HG03432 (cell line): ENCODE results near the gene GCHFR.

ENCODE experiments used
- ATAC-seq: cut with Tn5 transposase; IDR thresholded peaks from one replicate; pipeline ENCODE4 v1.9.1; 2021; ENCODE audit warnings: mild to moderate bottlenecking, moderate library complexity; ENCODE audit not compliant: unreplicated experiment

Gene GCHFR

DNA sequence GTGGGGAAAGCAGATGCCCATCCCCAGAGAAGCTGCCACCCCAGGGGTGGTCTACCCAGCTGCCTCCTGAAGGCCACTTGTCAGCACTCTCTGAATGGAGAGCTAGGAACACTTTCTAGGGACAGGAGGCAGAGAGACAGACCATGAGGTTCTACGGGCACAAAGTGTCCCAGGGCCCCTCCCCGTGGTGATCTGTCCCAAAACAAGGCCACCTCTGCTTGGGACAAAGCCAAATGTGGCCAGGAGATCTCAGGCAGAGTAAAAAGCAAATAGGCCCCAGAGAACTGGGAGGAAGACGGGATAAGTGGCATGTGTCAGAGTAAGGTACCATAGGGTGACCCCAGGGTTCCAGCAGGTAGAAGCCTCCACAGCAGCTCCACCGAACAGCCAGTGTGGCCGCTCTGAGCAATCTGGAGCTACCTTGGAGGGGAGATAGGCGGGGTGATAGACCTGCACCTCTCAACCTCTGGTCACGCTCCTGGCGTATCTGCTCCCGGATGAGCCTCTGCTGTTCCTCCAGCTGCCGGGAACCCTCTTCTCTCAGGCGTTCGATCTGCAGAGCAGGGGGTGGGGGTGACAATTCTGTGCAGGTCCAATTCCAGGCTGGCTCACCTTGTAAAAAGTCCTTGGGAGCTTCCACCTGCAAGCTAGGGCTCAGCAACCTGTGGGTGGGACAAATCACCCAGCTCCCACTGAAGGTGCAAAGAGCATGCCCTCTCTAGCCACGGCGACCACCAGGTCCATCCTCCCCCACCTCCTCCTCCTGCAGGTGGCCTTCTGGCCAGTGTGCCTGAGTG, 12.1 kb downstream of the GCHFR start:
- ATAC-seq, result no peak

- ATAC-seq, result no peak
These were observed 12.8 kb downstream of the GCHFR start for GRCh38 chr15:40776537-40777141.

DNA sequence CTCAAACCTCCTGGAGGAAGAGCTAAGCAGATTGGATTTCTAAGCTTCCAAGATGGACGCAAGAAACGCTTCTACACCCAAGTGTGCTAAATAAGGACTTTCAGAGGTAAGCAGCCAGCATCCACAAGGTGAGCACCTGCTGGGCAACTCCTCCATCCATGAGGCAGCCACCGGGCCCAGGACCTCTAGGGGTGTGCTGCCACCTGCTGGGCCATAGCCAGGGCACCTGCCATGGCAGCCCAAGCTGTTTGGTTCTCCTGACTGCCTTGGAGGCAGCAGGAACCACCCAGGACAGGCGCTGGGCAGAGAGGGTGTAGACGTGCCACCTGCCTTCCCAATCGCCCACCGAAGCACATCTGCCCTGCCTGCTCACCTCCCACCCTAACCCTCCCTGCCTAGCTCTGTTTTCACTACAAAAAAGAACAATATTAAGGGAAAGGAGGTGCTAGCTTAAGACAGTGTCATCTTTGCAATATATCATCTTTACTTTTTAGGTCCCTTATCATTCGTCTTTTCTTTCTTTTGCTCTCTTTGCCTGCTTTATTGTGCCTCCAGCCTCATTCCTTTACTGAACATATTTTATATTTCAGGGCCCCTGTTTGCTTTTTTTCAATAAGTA, 18.9 kb downstream of the GCHFR start:
- peak; percentile 79 for ATAC-seq

DNA sequence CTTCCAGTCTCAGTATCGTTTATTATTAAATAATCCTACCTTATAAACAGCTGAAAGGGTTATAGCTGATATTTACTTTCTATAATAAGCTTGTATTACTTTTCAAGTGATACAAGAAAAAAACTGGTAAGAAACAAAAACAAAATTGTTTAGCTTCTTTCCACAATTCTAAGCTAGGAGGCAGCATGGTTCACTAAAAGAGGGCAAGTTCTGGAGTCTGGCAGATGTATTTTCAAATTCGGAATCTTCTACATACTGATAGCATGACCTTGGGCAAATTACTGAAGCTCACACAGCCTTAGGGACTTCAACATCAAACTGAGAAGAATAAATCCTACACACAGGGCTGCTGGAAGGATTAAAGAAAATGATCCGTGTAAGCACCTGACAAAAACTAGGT, 21.3 kb downstream of the GCHFR start:
- no peak for ATAC-seq

DNA sequence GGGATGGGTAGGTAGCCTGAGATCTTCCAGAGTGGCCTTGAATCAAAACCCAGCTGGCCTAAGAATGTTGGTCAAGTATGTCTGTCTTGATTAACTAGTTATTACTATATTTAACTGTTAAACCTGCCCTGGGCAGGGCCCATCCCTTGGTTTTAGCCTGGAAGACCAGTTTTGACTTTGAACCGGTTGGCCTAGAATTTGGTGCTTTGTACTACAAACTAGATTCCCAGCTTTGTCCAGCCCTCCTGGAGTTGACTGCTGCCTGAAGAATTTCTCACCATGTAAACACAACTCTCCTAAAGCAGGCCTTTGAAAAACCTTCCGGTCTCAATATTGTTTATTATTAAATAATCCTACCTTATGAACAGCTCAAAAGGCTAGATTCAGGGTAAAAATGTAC, 21.9 kb downstream of the GCHFR start:
- ATAC-seq, result no peak

- ATAC-seq, result no peak
These were observed 23.5 kb downstream of the GCHFR start for GRCh38 chr15:40787344-40787841.

DNA sequence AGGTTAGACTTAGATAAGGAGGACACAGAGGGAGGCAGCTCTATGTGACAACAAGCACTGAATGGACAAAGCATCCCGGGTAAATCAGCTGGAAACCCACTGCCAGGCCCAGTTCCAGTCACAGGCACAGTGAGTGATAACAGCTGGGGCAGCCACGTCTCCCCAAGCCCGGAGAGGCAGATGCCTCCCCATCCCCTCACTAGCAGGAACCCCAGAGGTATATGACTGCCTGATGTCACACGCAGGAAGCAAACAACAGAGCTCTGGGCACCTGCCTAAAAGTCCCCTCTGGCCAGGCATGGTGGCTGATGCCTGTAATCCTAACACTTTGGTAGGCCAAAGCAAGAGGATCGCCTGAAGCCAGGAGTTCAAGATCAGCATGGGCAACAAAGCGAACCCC, 24.1 kb downstream of the GCHFR start:
- no peak for ATAC-seq

- ATAC-seq, result no peak
These were observed 25.3 kb downstream of the GCHFR start for GRCh38 chr15:40789119-40789518.

DNA sequence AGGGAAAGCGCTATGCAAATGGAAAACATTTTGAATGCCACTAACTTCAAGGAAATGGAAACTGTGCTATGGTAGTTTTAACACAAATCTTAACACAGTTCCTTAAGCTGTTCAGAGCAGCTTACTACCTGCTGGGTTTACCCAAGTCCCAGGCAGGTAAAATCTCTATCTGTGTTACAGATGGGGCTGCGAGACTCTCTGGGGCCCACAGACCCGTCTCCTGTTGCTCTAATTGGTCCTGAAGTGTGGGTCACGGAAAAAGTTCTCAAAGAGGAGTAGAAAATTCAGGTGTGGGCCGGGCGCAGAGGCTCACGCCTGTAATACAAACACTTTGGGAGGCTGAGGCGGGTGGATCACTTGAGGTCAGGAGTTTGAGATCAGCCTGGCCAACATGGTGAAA, 26.1 kb downstream of the GCHFR start:
- no peak for ATAC-seq

- ATAC-seq, result no peak
These were observed 26.9 kb downstream of the GCHFR start for GRCh38 chr15:40790718-40791117.

DNA sequence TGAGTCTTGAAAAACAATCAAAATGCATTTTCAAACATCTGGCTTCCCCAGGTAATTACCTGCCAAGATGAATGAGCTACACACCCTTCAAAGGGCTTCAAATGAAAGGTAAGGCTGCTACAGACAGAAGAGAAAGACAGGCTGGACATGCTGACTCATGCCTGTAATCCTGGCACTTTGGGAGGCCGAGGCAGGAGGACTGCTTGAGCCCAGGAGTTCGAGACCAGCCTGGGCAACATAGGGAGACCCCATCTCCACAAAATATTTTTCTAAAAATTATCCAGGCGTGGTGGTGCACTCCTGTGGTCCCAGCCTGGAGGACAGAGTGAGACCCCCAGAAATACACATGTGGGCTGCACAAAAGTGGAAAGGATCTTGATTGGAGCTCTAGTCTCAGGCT, 28.5 kb downstream of the GCHFR start:
- ATAC-seq, result no peak

- ATAC-seq, result no peak
These were observed 29.5 kb downstream of the GCHFR start for GRCh38 chr15:40793216-40793989.

- ATAC-seq, result no peak
These were observed 32.2 kb downstream of the GCHFR start for GRCh38 chr15:40796041-40796440.

DNA sequence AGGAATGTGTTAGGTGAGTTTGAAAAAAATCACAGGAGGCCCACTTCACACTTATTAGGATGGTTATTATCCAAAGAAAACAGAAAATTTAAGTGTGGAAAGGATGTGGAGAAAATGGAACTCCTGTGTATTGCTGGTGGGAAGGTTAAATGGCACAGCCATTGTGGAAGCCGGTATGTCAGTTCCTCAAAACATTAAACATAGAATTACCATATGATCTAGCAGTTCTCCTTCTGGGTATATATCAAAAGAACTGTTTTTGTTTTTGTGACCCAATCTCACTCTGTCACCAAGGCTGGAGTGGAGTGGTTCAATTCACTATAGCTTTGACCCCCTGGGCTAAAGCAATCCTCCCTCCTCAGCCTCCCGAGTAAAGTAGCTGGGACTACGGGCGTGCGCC, 32.6 kb downstream of the GCHFR start:
- no peak for ATAC-seq

DNA sequence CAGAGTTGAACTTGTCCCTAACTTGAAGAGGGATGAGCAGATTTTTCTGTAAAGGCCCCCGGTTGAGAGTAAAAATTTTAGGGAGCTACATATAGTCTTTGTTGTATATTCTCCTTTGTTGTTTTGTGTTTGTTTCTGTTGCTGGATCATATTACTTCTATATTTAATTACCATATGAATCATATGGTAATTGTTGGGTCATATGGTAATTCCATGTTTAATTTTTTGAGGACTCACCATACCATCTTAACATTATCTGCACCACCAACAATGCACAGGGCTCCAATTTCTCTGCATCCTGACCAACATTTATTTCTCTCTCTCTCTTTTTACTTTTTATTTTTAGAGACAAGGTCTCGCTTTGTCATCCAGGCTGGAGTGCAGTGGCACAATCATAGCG, 35.7 kb downstream of the GCHFR start:
- no peak for ATAC-seq

DNA sequence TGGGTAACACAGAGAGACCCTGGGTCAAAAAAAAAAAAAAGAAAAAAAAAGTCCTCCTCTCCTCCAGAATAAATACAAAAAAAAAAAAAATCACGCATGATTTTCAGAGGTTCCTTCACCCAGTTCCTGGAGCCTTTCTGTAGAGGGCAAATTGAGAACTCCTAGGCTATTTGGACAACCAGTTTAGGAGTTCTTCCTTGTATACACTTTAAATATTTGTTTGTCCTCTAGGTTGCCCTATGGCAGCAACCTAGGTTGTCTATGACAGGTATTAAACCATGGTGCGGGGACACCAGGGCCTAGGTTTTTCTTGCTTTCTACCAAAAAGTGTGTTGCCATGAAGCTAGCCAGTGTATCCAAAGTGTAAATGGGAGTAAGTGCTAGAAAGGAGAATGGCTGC, 39.2 kb downstream of the GCHFR start:
- no peak for ATAC-seq

GRCh38 chr15:40803688-40804087, 39.8 kb downstream of the GCHFR start:
- ATAC-seq, result no peak

- ATAC-seq, result no peak
These were observed 42.8 kb downstream of the GCHFR start for GRCh38 chr15:40806672-40807027.

GRCh38 chr15:40807028-40807887, 43.4 kb downstream of the GCHFR start, which contains the start of the genes DNAJC17 and ZFYVE19:
TSS of gene DNAJC17 (minus strand) at chr15:40807473. CDS start at chr15:40807446, 27 bp downstream.
TSS of gene ZFYVE19 (plus strand) at chr15:40807089. CDS start at chr15:40807590, 501 bp downstream.
- ATAC-seq, result peak; percentile 93

DNA sequence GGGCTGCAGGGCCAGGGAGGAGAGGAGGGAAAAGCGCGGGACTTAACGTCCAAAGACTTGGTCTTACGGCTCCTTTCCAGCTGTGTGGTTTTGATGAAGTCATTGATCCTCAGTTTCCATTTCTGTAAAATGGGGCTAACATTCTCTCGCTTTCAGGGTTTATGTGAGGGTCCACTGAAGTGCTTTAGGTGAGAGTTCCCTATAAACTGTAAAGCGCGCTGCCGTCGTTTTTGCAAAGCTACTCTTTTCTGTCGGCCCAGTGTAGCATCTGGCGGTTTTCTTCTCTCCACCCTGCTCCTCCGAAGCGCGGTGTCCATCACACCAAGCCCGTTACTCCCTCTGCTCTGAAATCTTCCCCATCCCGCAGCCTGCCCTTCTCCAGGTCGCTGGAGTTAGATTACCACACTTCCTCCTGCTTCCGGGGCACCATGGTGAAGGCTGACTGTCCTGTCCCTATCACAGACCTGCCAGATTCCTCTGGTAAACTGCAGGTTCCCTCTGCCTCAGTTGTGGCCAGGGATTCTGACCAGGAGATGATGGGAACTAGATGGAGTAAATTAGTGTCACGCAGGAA, 44.1 kb downstream of the GCHFR start:
- no peak for ATAC-seq
